GM10266 (cell line): Measurements from ENCODE around the gene AGAP1.

Experiments
- DNase-seq: peaks from one replicate; pipeline ENCODE4 v3.0.0; 2012; ENCODE audit errors: extremely low spot score
- CTCF ChIP-seq: IDR thresholded peaks from 2 replicates; pipeline ENCODE4 v1.5.1; 2012; ENCODE audit warnings: mild to moderate bottlenecking, low read depth; ENCODE audit not compliant: control insufficient read depth, insufficient read depth; ENCODE audit errors: missing control alignments

The AGAP1 gene

GRCh38 chr2:235723371-235723770, 229.5 kb downstream of the AGAP1 start:
- DNase-seq = no peak
- no peak for TF ChIP-seq CTCF

- no peak for TF ChIP-seq CTCF
- DNase-seq = no peak
These were observed 230.1 kb downstream of the AGAP1 start for GRCh38 chr2:235723811-235724465.

GRCh38 chr2:235725016-235725489, 231.2 kb downstream of the AGAP1 start:
- TF ChIP-seq CTCF = no peak
- no peak for DNase-seq

- TF ChIP-seq CTCF = no peak
- DNase-seq = no peak
These were observed 232.0 kb downstream of the AGAP1 start for GRCh38 chr2:235725841-235726240.

GRCh38 chr2:235726554-235726953, 232.7 kb downstream of the AGAP1 start:
- no peak for DNase-seq
- TF ChIP-seq CTCF = no peak

GRCh38 chr2:235727174-235727573, 233.3 kb downstream of the AGAP1 start:
- DNase-seq = no peak
- no peak for TF ChIP-seq CTCF

- TF ChIP-seq CTCF = no peak
- no peak for DNase-seq
These were observed 234.3 kb downstream of the AGAP1 start for GRCh38 chr2:235727891-235728799.
